HUDEP-2 (cell line): ENCODE data around the gene OBP2A.
"Not testable (repeated sequence)": the region's sequence is repeated elsewhere in the genome, so short reads cannot be mapped to it uniquely, and the experiment has no call there.

Experiments
- DNase-seq, 76 experiments: peaks; one replicate each; lab custom pipeline; 2025; ENCODE audit not compliant: unreplicated experiment in 76 of 76; lab: John Stamatoyannopoulos, UW

Gene OBP2A

GRCh38 chr9:135508211-135508820, 37.6 kb upstream of the OBP2A start:
- DNase-seq = no peak

GRCh38 chr9:135509458-135509857, 36.5 kb upstream of the OBP2A start:
- no peak for DNase-seq

- DNase-seq = no peak
Measured at GRCh38 chr9:135512241-135512603, 33.7 kb upstream of the OBP2A start.

- DNase-seq = no peak
Measured at GRCh38 chr9:135512904-135513303, 33.0 kb upstream of the OBP2A start.

- DNase-seq = no peak
Measured at GRCh38 chr9:135513351-135513846, 32.5 kb upstream of the OBP2A start.

- not testable (repeated sequence) for DNase-seq
Measured at GRCh38 chr9:135513906-135514305, 32.0 kb upstream of the OBP2A start.

- no peak for DNase-seq
Measured at GRCh38 chr9:135514342-135515082, 31.4 kb upstream of the OBP2A start.

- no peak for DNase-seq
Measured at GRCh38 chr9:135515083-135515951, 30.6 kb upstream of the OBP2A start.

- no peak for DNase-seq
Measured at GRCh38 chr9:135516132-135516860, 29.6 kb upstream of the OBP2A start.

- no peak for DNase-seq
Measured at GRCh38 chr9:135517407-135517822, 28.5 kb upstream of the OBP2A start.

- DNase-seq = no peak
Measured at GRCh38 chr9:135519179-135519971, 26.6 kb upstream of the OBP2A start.

GRCh38 chr9:135520916-135521607, 24.9 kb upstream of the OBP2A start, which contains the start of gene LCN1:
TSS of gene LCN1 (plus strand) at chr9:135521440. CDS start at chr9:135521498, 58 bp downstream.
- no peak for DNase-seq

GRCh38 chr9:135521608-135522095, 24.3 kb upstream of the OBP2A start:
- no peak for DNase-seq

GRCh38 chr9:135522137-135522877, 23.6 kb upstream of the OBP2A start:
- no peak for DNase-seq

- DNase-seq = no peak
Measured at GRCh38 chr9:135522931-135523330, 23.0 kb upstream of the OBP2A start.

- DNase-seq = no peak
Measured at GRCh38 chr9:135523521-135524129, 22.3 kb upstream of the OBP2A start.

GRCh38 chr9:135524130-135524861, 21.6 kb upstream of the OBP2A start:
- DNase-seq = no peak
